Colonic mucosa (tissue), 4 donors: ENCODE measurements around the gene CCDC150. TPM values are rescaled to one million over a fixed set of nuclear protein-coding genes. Genes with fewer than 3 reads are reported as not detected.

Source experiments
- DNase-seq: peaks from one replicate; pipeline ENCODE4 v3.0.0-alpha.2; 2020
- H3K27ac ChIP-seq: fragments of 200-600 bp; one replicate; pipeline ENCODE4 v1.8.0; 2021
- H3K27me3 ChIP-seq: fragments of 200-600 bp; one replicate; pipeline ENCODE4 v1.8.0; 2021
- H3K36me3 ChIP-seq: fragments of 200-600 bp; one replicate; pipeline ENCODE4 v1.8.0; 2021
- H3K4me1 ChIP-seq: fragments of 200-600 bp; one replicate; pipeline ENCODE4 v1.8.0; 2021; ENCODE audit warnings: mild to moderate bottlenecking
- H3K4me3 ChIP-seq: fragments of 200-600 bp; one replicate; pipeline ENCODE4 v1.8.0; 2021
- H3K9ac ChIP-seq, 2 donors: one replicate each; pipeline ENCODE4 v1.7.0; 2013; ENCODE audit warnings: control low read depth in 2 of 2, low read depth in 2 of 2, low read length in 2 of 2
- H3K9me3 ChIP-seq: fragments of 200-600 bp; one replicate; pipeline ENCODE4 v1.8.0; 2021
- intact Hi-C: fragments of 100-400 bp; cut with DNase I; formaldehyde crosslinking; loops from one replicate; pipeline ENCODE4 v1.14.1; 2022
- total RNA-seq, 2 donors: library from RNA; stranded (reverse); fragmentation: NEBNext Ultra II Directional in 1 of 2; extraction: Animal tissue kit (Norgen Biotek cat#: 25700) in 1 of 2; gene quantifications; one replicate each; pipeline ENCODE4 v1.2.1, GENCODE V29; 2021
- TF ChIP-seq, protein P1 (sequence below): fragments of 200-600 bp; IDR thresholded peaks from one replicate; pipeline ENCODE4 v1.8.0; 2022; ENCODE audit warnings: antibody characterized with exemption, mild to moderate bottlenecking
- donor health status: healthy.
- donor health status: DM: no; HTN: no; CAD: no.
- donor health status: DM: no; HTN: no; CAD: no.

The CCDC150 gene
- total RNA-seq, 2 donors from 2014 or later = 3.8 to 10.3 TPM

DNA sequence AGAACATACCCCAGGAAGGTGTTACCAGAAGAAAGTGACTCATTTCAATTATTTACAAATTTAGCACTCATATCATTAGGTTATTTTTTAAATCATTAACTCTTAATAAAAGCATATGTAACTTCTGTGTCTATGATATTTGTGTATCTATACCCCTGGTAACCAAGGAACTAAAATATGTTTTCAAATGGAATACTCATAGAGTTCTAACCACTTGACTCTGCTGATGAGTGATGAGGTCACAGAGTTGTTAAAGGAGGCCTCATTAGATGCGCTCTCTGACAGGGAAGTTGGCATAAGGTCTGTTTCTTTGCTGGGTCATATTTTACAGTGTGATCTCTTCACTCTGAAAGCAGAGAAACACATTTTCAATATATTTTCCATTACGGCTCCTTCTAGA lies 73.4 kb downstream of the CCDC150 start:
- no peaks in the 10 kb centered on the region for H3K36me3 ChIP-seq
- intact Hi-C loops = no loop called here
- no peak overlapping the region for H3K4me3 ChIP-seq
- H3K27ac ChIP-seq = no peak overlapping the region
- DNase-seq = no peak
- no peak overlapping the region for H3K9ac ChIP-seq
- H3K27me3 ChIP-seq = no peaks in the 10 kb centered on the region
- H3K9me3 ChIP-seq = no peaks in the 10 kb centered on the region
- TF ChIP-seq, protein P1, sequence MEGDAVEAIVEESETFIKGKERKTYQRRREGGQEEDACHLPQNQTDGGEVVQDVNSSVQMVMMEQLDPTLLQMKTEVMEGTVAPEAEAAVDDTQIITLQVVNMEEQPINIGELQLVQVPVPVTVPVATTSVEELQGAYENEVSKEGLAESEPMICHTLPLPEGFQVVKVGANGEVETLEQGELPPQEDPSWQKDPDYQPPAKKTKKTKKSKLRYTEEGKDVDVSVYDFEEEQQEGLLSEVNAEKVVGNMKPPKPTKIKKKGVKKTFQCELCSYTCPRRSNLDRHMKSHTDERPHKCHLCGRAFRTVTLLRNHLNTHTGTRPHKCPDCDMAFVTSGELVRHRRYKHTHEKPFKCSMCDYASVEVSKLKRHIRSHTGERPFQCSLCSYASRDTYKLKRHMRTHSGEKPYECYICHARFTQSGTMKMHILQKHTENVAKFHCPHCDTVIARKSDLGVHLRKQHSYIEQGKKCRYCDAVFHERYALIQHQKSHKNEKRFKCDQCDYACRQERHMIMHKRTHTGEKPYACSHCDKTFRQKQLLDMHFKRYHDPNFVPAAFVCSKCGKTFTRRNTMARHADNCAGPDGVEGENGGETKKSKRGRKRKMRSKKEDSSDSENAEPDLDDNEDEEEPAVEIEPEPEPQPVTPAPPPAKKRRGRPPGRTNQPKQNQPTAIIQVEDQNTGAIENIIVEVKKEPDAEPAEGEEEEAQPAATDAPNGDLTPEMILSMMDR = no peak
- no peaks in the 10 kb centered on the region for H3K4me1 ChIP-seq

DNA sequence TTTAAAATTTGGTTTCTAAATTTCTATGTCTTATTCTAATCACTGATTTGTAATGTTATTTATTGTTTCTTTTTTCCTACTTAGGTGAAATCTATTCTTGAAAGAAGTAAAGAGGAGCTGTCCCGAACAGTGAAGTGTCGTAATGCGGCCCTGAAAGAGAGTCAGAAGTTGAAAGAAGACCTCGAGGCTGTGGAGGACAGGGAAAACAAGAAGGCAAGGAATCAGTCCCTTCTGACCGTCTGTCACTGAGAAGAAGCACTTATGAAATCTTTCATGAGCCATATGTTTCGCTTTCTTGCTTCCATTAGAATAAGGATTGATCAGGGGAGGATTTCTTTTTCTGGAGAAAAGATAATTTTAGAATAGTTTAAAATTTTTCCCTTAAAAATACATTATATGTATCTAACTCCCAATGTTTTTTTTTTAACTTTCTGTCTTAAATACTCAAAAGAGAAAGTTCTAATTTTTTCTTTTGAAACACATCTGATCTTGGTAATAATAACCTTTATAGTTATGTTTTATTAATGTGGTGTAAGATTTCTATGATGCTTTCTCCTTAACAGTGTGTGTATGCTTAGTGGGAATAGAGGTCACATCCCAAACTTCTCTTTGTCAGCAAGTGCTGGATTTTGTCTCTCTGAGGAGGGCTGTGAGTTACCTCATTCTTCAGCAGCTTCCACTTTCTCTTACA lies 79.0 kb downstream of the CCDC150 start:
- intact Hi-C loops = no loop called here

DNA sequence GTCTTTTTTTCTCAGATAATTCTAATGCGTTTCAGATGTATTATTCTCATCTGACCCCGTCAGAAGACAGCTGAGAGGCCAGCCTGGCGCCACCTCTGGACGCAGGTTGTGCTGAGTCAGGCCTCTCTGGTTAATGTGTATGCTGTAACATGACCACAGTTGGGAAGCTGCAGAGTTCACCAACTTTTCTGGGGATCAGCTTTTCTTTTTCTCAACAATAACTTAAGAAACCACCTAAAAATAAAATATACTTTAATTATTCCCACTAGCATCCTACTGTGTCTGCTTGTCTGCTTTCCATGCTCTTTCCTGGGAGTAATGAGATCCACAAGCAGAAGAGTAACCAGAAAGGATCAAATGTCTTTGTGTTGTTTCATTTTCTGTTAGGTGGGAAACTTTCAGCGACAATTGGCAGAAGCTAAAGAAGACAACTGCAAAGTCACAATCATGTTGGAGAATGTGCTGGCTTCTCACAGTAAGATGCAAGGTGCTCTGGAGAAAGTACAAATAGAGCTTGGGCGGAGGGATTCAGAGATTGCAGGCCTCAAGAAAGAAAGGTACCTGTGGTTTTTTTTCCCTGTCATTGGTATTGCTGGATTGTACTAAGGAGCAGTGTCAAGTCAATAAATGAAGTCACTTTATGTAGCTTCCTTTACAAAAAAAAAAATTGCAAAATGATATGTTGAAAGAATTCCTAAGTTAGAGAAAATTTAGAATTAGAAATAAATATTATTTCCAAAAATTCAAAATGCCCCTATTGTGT lies 79.8 kb downstream of the CCDC150 start:
- TF ChIP-seq, protein P1 = no peak
- H3K27me3 ChIP-seq = no peaks in the 10 kb centered on the region
- H3K27ac ChIP-seq = no peak overlapping the region
- H3K9ac ChIP-seq = no peak overlapping the region
- no peaks in the 10 kb centered on the region for H3K9me3 ChIP-seq
- H3K4me3 ChIP-seq = no peak overlapping the region
- no peaks in the 10 kb centered on the region for H3K4me1 ChIP-seq
- H3K36me3 ChIP-seq = no peaks in the 10 kb centered on the region
- no peak for DNase-seq
- intact Hi-C loops = no loop called here

More for the DNA sequence above, 79.0 kb downstream of the CCDC150 start:
- Histone ChIP-seq H3K27me3 (no peaks in the 10 kb centered on the region), H3K27ac (no peak overlapping the region), H3K4me3 (no peak overlapping the region), H3K4me1 (no peaks in the 10 kb centered on the region), H3K36me3 (no peaks in the 10 kb centered on the region), H3K9ac (no peak overlapping the region), H3K9me3 (no peaks in the 10 kb centered on the region)
- TF ChIP-seq, protein P1 = no peak
- DNase-seq = no peak

DNA sequence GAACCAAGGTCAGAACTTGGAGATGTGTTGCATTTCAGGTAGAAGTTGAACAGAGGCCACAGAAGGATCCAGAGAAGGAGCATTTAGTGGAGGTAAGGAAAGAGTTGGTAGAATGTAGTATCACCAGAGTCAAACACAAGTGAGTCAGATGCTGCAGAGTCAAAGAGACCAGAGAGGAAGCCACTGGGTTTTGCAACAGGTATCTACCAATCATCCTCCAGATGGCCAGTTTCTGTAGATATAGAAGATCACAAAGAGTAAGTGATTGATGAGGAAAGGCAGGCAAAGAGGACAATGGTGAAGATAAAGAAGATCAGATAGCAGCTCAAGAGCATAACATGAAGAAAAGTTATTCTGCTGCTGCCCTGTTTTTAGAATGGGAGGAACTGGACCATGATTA lies 84.1 kb downstream of the CCDC150 start:
- Histone ChIP-seq H3K4me1 (no peaks in the 10 kb centered on the region), H3K27me3 (no peaks in the 10 kb centered on the region), H3K9ac (no peak overlapping the region), H3K36me3 (no peaks in the 10 kb centered on the region), H3K27ac (no peak overlapping the region), H3K9me3 (no peaks in the 10 kb centered on the region), H3K4me3 (no peak overlapping the region)
- DNase-seq = no peak
- intact Hi-C loops = no loop called here
- TF ChIP-seq, protein P1 = no peak

DNA sequence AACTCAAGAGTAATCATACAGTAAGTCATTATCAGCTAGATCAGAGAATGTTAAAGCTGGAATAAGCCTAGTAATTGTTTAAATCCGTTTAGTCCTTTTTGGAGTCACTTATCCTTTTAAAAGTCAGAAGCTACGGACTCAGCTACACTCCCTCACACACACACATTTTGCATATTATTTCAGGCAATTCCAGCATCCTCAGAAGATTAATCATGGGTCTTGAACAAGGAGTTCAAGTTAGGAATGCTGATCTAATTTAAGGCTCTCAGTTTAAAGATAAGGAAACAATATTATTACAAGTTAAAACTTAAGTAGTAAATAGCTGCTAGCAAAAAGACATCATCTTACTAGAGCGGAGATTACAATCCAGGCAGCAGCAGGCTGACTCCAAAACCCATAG lies 85.7 kb downstream of the CCDC150 start:
- no peak for DNase-seq
- Histone ChIP-seq H3K27ac (no peak overlapping the region), H3K36me3 (no peaks in the 10 kb centered on the region), H3K4me1 (no peaks in the 10 kb centered on the region), H3K27me3 (no peaks in the 10 kb centered on the region), H3K9ac (no peak overlapping the region), H3K4me3 (no peak overlapping the region), H3K9me3 (no peaks in the 10 kb centered on the region)
- TF ChIP-seq, protein P1 = no peak
- intact Hi-C loops = no loop called here
